Kidney epithelial cell (primary cell): Measurements from ENCODE around the gene BICRA. TPM values are rescaled to one million over a fixed set of nuclear protein-coding genes. Genes with fewer than 3 reads are reported as not detected.

ENCODE experiments used
- DNase-seq: peaks from one replicate; pipeline ENCODE4 v3.0.0-alpha.2; 2010; ENCODE audit warnings: low read depth
- H3K27me3 ChIP-seq: 2 replicates; pipeline ENCODE4 v1.6.0; 2011; ENCODE audit warnings: low read length; ENCODE audit not compliant: control insufficient read depth, insufficient read depth
- H3K36me3 ChIP-seq: 2 replicates; pipeline ENCODE4 v1.5.1; 2011; ENCODE audit warnings: low read length; ENCODE audit not compliant: control insufficient read depth, insufficient read depth
- H3K4me3 ChIP-seq: 2 replicates; pipeline ENCODE4 v1.5.1; 2011; ENCODE audit warnings: low read depth, mild to moderate bottlenecking, control low read depth, low read length
- CTCF ChIP-seq: IDR thresholded peaks from 2 replicates; pipeline ENCODE4 v1.5.1; 2011; ENCODE audit warnings: mild to moderate bottlenecking, moderate library complexity, low read length, control low read depth, inconsistent platforms; ENCODE audit not compliant: insufficient read depth, poor library complexity, severe bottlenecking
- total RNA-seq: library from RNA; depleted of rRNA; stranded (reverse); fragments of >200 nt; gene quantifications from 2 replicates; pipeline ENCODE4 v1.2.3, GENCODE V29; 2015

Gene BICRA
- total RNA-seq, 1 donor from 2014 or later: 11.2 TPM

DNA sequence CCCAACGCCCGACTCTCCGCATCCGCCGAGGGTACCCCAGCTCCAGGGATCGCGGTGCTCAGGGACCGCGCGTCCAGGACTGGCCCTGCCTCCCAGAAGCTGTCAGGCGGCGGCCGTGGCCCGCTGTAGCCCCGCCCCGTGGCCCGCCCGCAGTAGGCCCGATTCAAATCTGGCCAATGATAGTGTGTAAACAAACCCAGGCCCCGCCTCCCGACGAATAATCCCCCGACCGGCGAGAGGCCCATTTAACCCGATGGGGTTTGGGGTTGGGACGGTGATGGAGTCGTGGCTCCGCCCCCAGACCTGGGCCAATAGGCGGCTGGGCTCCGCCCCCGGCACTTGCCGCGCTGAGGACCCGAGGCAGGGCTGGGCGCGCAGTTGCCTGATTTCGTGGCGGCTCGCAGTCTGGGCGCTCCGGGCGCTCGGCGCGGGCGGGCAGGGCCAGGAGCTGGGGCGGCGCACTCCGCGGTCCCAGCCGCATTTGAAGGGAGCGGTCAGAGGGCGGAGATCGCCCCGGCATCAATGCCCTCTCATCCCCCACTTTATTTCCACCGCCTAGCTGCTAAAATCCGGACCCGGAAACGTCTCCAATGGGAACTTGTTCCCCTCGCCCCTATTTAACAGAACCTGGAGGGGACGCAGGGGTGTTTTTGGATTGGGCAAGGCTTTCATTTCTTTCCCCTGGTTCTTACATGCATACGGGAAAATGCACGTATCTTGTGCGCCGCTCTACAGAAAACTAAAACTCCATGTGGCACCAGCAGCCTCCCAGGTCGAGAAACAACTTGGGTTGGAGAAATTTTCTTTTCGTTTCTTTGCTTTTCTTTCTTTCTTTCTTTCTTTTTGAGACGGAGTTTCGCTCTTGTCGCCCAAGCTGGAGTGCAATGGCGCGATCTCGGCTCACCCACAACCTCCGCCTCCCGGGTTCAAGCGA lies 8.4 kb upstream of the BICRA start:
- peak; percentile 95 for DNase-seq
- H3K27me3 ChIP-seq: no peaks in the 10 kb centered on the region
- no peaks in the 10 kb centered on the region for H3K36me3 ChIP-seq
- peak overlapping the region; percentile 63 for H3K4me3 ChIP-seq
- TF ChIP-seq CTCF: no peak

DNA sequence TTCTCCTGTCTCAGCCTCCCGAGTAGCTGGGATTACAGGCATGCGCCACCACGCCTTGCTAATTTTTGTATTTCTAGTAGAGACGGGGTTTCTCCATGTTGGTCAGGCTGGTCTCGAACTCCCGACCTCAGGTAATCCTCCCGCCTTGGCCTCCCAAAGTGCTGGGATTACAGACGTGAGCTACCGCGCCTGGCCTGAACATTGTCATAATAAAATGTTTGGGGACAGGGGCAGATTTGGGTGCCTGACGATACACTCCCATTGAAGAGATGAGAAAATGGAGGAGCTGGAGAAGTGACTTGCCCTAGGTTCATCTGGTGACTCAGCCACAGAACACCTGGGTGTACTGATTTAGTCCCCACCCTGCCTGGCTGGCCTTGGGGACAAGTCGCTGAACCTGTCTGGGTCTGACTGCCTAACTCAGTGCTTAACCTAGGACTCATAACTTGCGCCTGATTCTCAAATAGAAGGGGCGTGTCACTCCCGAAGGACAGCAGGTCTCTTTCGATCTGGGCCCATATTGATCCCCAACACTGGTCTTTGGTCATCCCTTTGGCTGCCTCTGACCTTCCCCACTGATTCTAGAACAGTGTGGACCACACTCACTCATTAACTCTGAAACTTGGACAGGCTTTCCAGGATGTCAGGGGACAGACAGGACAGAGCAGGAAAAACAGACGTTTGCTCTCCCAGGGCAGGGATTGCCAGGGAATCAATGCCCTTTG lies 7.6 kb upstream of the BICRA start:
- no peak for DNase-seq
- Histone ChIP-seq H3K4me3 (peak overlapping the region; percentile 63), H3K36me3 (no peaks in the 10 kb centered on the region), H3K27me3 (no peaks in the 10 kb centered on the region)
- TF ChIP-seq CTCF: no peak

- no peak for DNase-seq
- Histone ChIP-seq H3K4me3 (no peak overlapping the region), H3K27me3 (no peaks in the 10 kb centered on the region), H3K36me3 (no peaks in the 10 kb centered on the region)
- TF ChIP-seq CTCF: no peak
These were observed 5.0 kb upstream of the BICRA start for GRCh38 chr19:47603706-47604565.

DNA sequence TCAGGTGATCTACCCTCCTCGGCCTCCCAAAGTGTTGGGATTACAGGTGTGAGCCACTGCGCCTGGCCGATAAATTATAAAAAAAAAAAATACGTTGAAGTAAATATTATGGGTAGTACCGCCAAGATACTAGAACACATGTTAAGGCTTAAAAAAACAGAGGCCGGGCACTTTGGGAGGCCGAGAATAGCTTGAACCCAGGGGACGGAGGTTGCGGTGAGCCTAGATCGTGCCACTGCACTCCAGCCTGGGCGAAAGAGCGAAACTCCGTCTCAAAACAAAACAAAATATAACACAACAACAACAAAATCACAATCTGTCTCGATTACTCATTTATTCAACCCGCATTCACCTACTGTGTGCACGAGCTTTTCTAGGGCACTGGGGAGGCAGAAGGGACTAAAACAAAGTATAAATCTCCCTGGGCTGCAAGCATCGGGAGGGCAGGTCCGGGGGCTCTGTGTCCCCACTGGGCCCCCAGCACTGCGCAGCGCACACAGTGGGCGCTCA lies 1.3 kb upstream of the BICRA start:
- Histone ChIP-seq H3K27me3 (no peaks in the 10 kb centered on the region), H3K4me3 (peak overlapping the region; percentile 98), H3K36me3 (no peaks in the 10 kb centered on the region)
- no peak for TF ChIP-seq CTCF
- DNase-seq: no peak

DNA sequence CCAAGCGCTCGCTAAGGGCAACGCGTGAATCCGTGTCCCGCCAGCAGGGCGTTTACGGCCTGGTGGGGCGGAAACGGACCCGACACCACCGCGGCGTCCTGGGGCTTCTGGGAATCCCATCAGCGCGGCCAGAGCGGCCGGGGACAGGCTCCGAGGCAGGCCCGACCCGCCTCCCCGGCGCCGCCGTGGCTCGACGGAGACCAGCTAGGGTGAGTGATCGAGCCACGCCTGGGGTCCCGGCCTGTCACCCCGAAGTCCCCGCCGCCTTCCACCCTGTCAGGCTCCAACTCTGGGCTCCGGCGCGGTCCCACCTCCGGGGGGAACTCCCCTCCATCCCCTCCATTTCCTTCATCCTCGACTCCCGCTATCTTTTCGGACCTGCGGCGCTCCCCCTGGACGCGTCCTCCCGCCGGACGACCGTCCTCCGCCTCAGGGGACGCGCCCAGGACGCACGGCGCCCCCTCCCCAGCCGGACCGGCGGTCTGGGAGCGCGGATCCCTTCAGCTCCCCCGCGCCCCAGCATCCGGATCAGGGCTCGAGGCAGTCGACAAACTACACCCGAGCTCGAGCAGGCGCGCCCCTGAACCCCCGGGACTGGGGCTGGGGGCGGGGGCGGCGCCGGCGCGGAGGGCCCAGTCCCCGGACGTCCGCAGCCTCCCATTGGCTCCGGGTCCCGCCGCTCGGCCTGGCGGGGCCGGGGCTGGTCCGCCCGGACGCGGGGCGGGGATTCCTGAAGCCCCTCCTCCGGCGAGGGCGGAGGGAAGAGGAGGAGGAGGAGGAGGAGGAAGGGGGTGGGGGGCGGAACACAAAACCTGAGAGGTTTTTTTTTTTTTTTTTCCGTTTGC lies 638 bp upstream of the BICRA start:
- Histone ChIP-seq H3K36me3 (no peaks in the 10 kb centered on the region), H3K27me3 (no peaks in the 10 kb centered on the region), H3K4me3 (peak overlapping the region; percentile 98)
- DNase-seq: no peak
- TF ChIP-seq CTCF: peak; percentile 29
